GM19328 (cell line): ENCODE results near the gene NHS.

Source experiments
- ATAC-seq: cut with Tn5 transposase; IDR thresholded peaks from one replicate; pipeline ENCODE4 v1.9.1; 2021; ENCODE audit warnings: mild to moderate bottlenecking, moderate library complexity; ENCODE audit not compliant: unreplicated experiment

Gene NHS

DNA sequence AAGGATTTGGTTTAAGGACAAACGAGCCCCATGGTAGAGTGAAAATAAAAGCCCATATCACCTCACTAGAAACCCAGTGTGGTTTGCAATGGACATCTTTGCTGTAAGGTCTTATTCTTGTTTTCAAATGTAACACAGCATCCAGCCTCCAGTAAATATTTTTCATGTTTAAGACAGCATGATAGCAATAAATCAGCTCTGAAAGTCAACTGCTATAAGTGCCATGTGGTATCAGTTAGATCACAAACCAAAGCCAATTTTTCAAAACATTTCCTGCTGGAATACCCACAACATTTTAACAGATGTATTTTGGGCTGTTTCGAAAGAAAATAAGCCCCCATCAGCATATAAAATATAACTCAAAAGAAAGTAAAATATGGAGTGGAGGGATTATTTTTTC is 338.3 kb downstream of the NHS start:
- ATAC-seq, result no peak

DNA sequence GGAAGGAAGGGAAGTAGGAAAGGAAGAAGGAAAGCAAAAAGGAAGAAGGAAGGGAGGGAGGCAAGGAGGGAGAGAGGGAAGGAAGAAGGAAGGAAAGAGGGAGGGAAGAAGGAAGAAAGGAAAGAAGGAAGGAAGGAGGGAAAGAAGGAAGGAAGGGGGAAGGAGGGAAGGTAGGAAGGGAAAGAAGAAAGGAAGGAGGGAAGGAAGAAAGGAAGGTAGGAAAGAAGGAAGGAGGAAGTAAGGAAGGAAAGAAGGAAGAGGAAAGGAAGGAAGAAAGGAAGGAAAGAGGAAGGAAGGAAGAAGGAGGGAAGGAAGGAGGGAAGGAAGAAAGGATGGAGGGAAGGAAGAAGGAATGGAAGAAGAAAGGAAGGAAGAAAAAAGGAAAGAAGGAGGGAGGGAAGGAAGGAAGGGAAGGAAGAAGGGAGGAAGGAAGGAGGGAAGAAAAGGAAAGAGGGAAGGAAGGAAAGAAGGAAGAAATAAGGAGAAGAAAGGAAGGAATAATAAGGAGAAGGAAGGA is 343.7 kb downstream of the NHS start:
- no peak for ATAC-seq

DNA sequence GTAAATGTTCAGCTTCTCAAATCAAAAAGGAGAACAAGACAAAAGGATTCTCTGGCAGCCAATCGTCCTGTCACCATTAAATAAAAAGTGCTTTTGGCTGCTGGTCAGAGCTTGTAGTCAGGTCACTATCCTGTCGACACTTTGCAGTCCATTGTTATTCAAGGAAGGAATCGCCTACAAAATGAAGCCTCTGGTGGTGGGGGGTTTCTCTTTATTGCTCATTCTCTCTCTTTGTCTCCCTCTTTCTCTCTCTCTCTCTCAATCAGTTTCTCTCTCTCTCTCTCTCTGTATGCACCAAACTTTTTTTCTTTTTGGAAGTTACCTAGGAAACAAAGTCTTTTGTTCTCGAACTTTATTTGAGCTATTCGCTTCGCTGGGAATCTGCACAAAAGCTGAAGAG is 344.7 kb downstream of the NHS start:
- no peak for ATAC-seq

DNA sequence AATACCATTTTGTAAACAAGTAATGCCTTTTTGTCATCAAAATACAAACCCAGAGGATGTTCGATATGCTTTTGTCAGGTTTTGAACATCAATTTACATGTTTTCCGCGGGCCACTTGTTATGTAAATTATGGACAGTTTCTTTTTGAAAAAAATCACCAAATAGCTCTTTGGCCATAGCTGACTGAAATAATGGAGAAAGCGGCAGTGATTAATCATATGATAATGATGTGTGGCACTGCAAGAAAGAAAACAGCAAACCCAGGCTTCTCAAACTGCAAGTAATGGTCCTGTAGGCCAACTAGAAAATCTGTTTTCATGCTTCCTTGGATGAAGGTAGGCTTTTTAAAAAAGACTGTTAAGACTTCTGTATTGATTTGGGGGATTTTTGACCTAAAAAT is 346.7 kb downstream of the NHS start:
- no peak for ATAC-seq

GRCh38 chrX:17725181-17725580 is 350.2 kb downstream of the NHS start:
- ATAC-seq, result no peak

DNA sequence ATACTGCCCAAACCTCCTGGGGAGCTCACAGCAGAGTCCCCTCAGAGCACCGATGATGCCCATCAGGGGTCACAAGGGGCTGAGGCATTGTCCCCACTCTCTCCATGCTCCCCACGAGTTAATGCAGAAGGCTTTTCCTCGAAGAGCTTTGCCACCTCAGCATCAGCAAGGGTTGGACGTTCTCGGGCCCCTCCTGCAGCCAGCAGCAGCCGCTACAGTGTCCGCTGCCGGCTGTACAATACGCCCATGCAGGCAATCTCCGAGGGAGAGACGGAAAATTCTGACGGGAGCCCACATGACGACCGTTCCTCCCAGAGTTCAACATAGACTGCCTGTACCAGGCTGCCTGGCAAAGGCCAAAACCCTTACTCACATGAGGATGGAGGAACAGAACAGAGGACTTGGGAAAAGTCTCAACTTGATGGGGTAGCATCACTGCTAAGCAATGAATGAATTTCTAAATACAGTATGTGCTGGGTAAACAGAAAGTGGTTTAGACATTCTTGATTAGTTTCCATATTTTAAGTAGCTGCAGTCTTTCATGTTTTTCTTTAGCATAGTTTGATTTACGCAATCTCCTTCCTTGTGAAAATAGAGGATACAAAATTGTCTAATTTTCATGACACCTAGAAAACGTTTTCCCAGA is 357.3 kb downstream of the NHS start:
- no peak for ATAC-seq

- no peak for ATAC-seq
Measured at GRCh38 chrX:17735406-17735805, 360.4 kb downstream of the NHS start.

GRCh38 chrX:17736478-17736855 is 361.5 kb downstream of the NHS start:
- ATAC-seq, result no peak

DNA sequence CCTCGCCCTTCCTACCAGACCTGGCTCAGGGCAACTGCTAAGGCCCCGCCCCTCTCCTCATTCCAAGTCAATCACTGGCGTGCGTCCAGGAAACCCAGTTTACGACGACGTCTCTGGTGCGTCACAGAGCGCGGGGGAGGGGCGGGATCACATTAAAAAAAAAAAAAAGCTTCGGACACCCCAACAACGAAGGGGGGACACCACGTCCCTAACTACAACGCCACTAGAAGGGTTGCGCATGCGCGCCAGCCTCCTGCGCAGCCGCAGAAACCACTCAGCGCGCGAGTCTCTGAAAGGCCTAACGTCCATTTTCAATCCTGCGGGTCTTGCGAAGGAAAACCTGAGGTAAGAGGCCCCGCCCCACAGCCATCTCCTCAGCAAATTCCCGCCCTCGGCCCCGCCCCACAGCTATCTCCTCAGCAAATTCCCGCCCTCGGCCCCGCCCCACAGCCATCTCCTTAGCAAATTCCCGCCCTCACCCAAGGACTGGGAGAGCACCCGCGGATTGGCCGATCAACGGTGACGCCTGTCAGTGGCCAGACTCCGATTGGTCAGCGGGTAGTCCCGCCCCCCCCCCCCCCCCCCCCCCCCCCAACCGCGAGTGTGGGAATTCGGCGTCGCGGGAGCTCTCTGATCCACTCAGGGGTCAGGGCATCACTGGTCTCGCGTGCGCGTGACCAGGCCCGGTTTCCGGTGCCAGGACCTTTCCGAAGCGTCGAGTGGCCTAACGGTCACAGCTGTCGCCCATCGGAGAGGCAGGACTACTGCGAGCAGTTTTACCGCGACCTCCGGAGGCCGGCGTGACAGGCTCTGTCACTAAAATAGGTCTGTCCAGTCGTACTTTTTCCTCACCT is 362.1 kb downstream of the NHS start, which contains the start of gene SCML1:
SCML1 (plus strand) TSS at position 638 of the 854 bp plus-strand sequence. CDS start 6,694 bp downstream, outside the sequence.
- peak; percentile 72 for ATAC-seq

GRCh38 chrX:17737710-17737985 is 362.6 kb downstream of the NHS start:
- no peak for ATAC-seq

GRCh38 chrX:17737986-17738713 is 363.1 kb downstream of the NHS start:
- ATAC-seq, result no peak

- ATAC-seq, result no peak
Measured at GRCh38 chrX:17738737-17739535, 363.9 kb downstream of the NHS start.

- ATAC-seq, result no peak
Measured at GRCh38 chrX:17740137-17741122, 365.4 kb downstream of the NHS start.

DNA sequence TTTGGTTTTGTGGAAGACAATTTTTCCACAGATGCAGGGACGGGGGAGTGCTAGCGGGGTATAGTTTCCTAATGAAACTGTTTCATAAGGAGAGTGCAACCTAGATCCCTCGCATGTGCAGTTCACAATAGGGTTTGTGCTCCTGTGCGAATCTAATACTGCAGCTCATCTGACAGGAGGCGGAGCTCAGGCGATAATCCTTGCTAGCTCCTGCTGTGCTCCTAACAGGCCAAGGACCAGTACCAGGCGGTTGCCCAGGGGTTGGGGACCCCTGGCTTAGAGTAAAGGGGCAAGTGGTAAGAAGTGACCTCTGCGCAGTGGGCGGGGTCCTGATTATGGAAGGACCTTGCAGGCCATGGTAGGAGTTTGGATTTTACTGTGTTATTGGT is 366.1 kb downstream of the NHS start:
- ATAC-seq, result no peak

DNA sequence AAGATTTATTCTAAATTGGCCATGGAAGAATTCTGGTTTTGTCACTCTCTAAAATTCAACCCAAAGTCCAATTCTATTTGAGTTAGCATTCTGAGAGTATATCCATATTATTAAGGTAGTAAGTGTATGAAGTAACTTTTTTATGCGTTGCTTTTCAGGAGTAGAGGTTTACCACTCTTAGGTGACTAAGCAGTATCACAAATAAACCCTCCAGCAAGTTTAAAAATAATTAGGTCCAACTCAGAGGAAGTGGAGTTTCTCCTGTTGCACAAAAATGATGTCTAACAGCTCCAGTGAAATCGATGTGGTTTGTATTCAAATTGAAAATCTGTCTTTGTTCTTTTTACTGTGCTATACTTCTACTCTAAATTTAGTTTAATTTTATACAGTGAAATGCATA is 368.9 kb downstream of the NHS start:
- ATAC-seq, result no peak

DNA sequence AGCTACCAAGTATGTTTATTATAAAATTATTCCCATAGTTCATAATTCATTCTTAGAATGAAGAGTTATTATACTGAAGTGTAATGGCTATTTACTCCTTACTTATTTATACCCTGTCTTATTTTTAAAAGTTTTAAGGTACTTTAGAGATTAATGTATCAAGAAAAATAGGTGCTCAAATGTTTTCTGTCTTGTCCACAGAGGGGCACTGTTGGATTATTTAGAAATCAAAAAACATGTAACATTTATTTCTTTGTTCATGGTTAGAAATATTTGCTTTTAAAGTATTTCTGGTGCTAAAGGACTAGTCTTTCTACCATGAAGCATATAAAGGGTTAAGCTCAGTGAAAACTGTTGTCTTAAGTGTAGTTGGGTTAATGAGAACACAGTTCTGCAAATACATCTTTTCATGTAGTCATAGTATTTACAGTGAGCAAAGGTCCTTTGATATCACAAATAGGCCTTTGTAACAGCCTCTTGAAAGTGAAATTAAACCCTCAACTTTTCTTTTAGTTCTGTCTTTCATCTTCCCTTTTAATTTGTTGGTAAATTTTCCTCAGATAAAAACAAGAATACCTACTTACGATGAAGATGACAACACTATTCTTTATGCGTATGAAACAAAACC is 370.0 kb downstream of the NHS start:
- no peak for ATAC-seq

- no peak for ATAC-seq
Measured at GRCh38 chrX:17747692-17748091, 372.7 kb downstream of the NHS start.

- no peak for ATAC-seq
Measured at GRCh38 chrX:17748684-17749083, 373.7 kb downstream of the NHS start.

- no peak for ATAC-seq
Measured at GRCh38 chrX:17750436-17750835, 375.4 kb downstream of the NHS start.
